Measurements from ENCODE around the gene MAGI2.

DNA sequence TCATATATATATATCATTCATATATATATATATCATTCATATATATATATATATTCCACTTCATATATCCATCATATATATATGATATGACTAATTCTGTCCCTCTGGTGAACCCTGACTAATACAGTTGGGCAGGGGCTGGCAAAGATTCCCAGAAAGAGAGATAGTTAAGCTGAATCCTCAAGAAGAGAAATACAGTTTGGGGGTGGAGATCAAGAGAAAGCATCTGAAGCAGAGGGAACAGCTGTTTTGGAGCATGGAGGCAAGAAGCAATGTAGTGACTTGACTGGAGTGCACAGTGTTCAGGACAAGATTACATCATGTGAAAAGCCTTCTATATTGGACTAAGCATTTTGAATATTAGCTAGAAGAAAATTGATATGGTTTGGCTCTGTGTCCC is 540.7 kb downstream of the MAGI2 start:
- TF ChIP-seq, protein P1, sequence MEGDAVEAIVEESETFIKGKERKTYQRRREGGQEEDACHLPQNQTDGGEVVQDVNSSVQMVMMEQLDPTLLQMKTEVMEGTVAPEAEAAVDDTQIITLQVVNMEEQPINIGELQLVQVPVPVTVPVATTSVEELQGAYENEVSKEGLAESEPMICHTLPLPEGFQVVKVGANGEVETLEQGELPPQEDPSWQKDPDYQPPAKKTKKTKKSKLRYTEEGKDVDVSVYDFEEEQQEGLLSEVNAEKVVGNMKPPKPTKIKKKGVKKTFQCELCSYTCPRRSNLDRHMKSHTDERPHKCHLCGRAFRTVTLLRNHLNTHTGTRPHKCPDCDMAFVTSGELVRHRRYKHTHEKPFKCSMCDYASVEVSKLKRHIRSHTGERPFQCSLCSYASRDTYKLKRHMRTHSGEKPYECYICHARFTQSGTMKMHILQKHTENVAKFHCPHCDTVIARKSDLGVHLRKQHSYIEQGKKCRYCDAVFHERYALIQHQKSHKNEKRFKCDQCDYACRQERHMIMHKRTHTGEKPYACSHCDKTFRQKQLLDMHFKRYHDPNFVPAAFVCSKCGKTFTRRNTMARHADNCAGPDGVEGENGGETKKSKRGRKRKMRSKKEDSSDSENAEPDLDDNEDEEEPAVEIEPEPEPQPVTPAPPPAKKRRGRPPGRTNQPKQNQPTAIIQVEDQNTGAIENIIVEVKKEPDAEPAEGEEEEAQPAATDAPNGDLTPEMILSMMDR (IDR thresholded peaks at IDR 0.05), result no peak
- TF ChIP-seq POLR2A (IDR thresholded peaks at IDR 0.05), result no peak

Measured in esophagus squamous epithelium (tissue), 4 donors.